Type B pancreatic cell (in vitro differentiated cells): ENCODE results near the gene PRKACG. TPM values are rescaled to one million over a fixed set of nuclear protein-coding genes. Genes with fewer than 3 reads are reported as not detected.
A peak's percentile ranks its signal among the peaks of the same experiment; 100 is the strongest.

ENCODE experiments used
- DNase-seq: peaks from one replicate; pipeline ENCODE4 v3.0.0; 2021; ENCODE audit warnings: mixed read lengths; ENCODE audit not compliant: unreplicated experiment; ENCODE audit errors: extremely low spot score
- H3K27ac Mint-ChIP-seq: 2 replicates; pipeline ENCODE4 v1.8.0; 2021; ENCODE audit warnings: mild to moderate bottlenecking, mixed read lengths
- H3K27me3 Mint-ChIP-seq: 2 replicates; pipeline ENCODE4 v1.8.0; 2021; ENCODE audit warnings: mixed read lengths
- H3K36me3 Mint-ChIP-seq: 2 replicates; pipeline ENCODE4 v1.8.0; 2021; ENCODE audit warnings: mixed read lengths
- H3K4me1 Mint-ChIP-seq: one replicate; pipeline ENCODE4 v1.8.0; 2021; ENCODE audit warnings: mixed read lengths; ENCODE audit not compliant: unreplicated experiment
- H3K4me3 Mint-ChIP-seq: 2 replicates; pipeline ENCODE4 v1.8.0; 2021; ENCODE audit warnings: mild to moderate bottlenecking, mixed read lengths
- H3K9me3 Mint-ChIP-seq: 2 replicates; pipeline ENCODE4 v1.8.0; 2021; ENCODE audit warnings: mixed read lengths
- CTCF ChIP-seq: fragments of 200-600 bp; sonication (generic); conservative IDR thresholded peaks from 2 replicates; pipeline ENCODE4 v1.5.0; 2021; ENCODE audit warnings: antibody characterized with exemption, mild to moderate bottlenecking
- total RNA-seq: library from RNA; stranded (reverse); gene quantifications from 2 replicates; pipeline ENCODE4 v1.2.1, GENCODE V29; 2021; ENCODE audit warnings: low replicate concordance

The PRKACG gene
- total RNA-seq, 1 donor from 2014 or later: not detected

- Mint-ChIP-seq H3K4me3 (no peak overlapping the region), H3K27me3 (no peaks in the 10 kb centered on the region), H3K4me1 (peaks cover 26% of the 10 kb centered on the region), H3K9me3 (peaks cover 7% of the 10 kb centered on the region), H3K36me3 (no peaks in the 10 kb centered on the region), H3K27ac (no peak overlapping the region)
- no peak for TF ChIP-seq CTCF
- no peak for DNase-seq
These were observed 33.5 kb downstream of the PRKACG start for GRCh38 chr9:68980341-68980914.

GRCh38 chr9:68979538-68980314, 34.2 kb downstream of the PRKACG start:
- Mint-ChIP-seq H3K4me1 (peaks cover 26% of the 10 kb centered on the region), H3K27me3 (no peaks in the 10 kb centered on the region)

GRCh38 chr9:68978501-68978900, 35.4 kb downstream of the PRKACG start:
- H3K36me3 Mint-ChIP-seq: no peaks in the 10 kb centered on the region
- no peak for DNase-seq
- peaks cover 7% of the 10 kb centered on the region for H3K9me3 Mint-ChIP-seq
- no peak overlapping the region for H3K27ac Mint-ChIP-seq
- TF ChIP-seq CTCF: no peak
- no peaks in the 10 kb centered on the region for H3K27me3 Mint-ChIP-seq
- no peak overlapping the region for H3K4me3 Mint-ChIP-seq
- H3K4me1 Mint-ChIP-seq: peaks cover 26% of the 10 kb centered on the region

More at GRCh38 chr9:68979538-68980314, 34.2 kb downstream of the PRKACG start:
- no peak for TF ChIP-seq CTCF
- Mint-ChIP-seq H3K27ac (peak overlapping the region; percentile 56), H3K4me3 (no peak overlapping the region), H3K36me3 (no peaks in the 10 kb centered on the region), H3K9me3 (peaks cover 7% of the 10 kb centered on the region)
- no peak for DNase-seq

- no peak for DNase-seq
- Mint-ChIP-seq H3K4me1 (peaks cover 26% of the 10 kb centered on the region), H3K36me3 (no peaks in the 10 kb centered on the region), H3K4me3 (no peak overlapping the region), H3K9me3 (peaks cover 7% of the 10 kb centered on the region), H3K27me3 (no peaks in the 10 kb centered on the region), H3K27ac (no peak overlapping the region)
- no peak for TF ChIP-seq CTCF
These were observed 35.8 kb downstream of the PRKACG start for GRCh38 chr9:68978066-68978465.

GRCh38 chr9:68975365-68976043, 38.4 kb downstream of the PRKACG start:
- no peak overlapping the region for H3K4me3 Mint-ChIP-seq
- H3K4me1 Mint-ChIP-seq: peaks cover 13% of the 10 kb centered on the region
- H3K27me3 Mint-ChIP-seq: no peaks in the 10 kb centered on the region
- no peak for DNase-seq
- H3K9me3 Mint-ChIP-seq: peaks cover 7% of the 10 kb centered on the region
- no peaks in the 10 kb centered on the region for H3K36me3 Mint-ChIP-seq
- H3K27ac Mint-ChIP-seq: no peak overlapping the region
- no peak for TF ChIP-seq CTCF
